ENCODE measurements around the gene SEMA5A. TPM values are rescaled to one million over a fixed set of nuclear protein-coding genes. Genes with fewer than 3 reads are reported as not detected.

The SEMA5A gene
- total and polyA plus RNA-seq, 2 of the 13 experiments (the other 11 are each of a cell fraction or from before 2014, with no cell fraction given): 0.01 TPM; not detected in 1

- TF ChIP-seq FIP1L1 (IDR thresholded peaks at IDR 0.05; ENCODE audit: borderline replicate concordance, insufficient read depth, low read depth, low read length) (no peak), ZNF747 (CRISPR knock-in tag; IDR thresholded peaks at IDR 0.05; ENCODE audit: borderline replicate concordance) (no peak)
Observed at GRCh38 chr5:9332026-9332425, 213.8 kb downstream of the SEMA5A start (continued).

GRCh38 chr5:9331372-9331771 lies 214.5 kb downstream of the SEMA5A start:
- H3K27me3 ChIP-seq (ENCODE audit: control insufficient read depth in 1 of 2, insufficient read depth in 2 of 2, low read length in 2 of 2): no peaks in the 10 kb centered on the region; a peak in 1 of 5 replicates
- H3K36me3 ChIP-seq (replicated peaks in 1 of 2; ENCODE audit: control insufficient read depth in 1 of 2, insufficient read depth in 2 of 2, low read length in 2 of 2): no peaks in the 10 kb centered on the region
- H2AFZ ChIP-seq (ENCODE audit: low read length): no peak overlapping the region
- H3K4me2 ChIP-seq (ENCODE audit: low read depth, low read length): no peak overlapping the region
- H3K79me2 ChIP-seq (ENCODE audit: insufficient read depth, low read length): no peaks in the 10 kb centered on the region
- ATAC-seq (no peak), FAIRE-seq (no peak), DNase-seq (ENCODE audit: low spot score) (no peak)
- peaks cover 6% of the 10 kb centered on the region for H3K9me3 ChIP-seq (ENCODE audit: low read length)
- in situ Hi-C loops (cut with HindIII; ENCODE audit: extremely low pct_ligation_motif_present, low pct_unique_long_range_greater_than_20kb) (no loop called here), intact Hi-C loops (cut with micrococcal nuclease; ENCODE audit: unreplicated experiment) (no loop called here)
- H3K27ac ChIP-seq (ENCODE audit: extremely low read length, insufficient read depth, low read length): no peak overlapping the region
- no TSS peak for BruUV-seq (replicated peaks)
- no peaks in the 10 kb centered on the region for H3K4me1 ChIP-seq (ENCODE audit: insufficient read depth, low read length)
- no peak overlapping the region for H3K4me3 ChIP-seq (replicated peaks in 1 of 3; ENCODE audit: insufficient read depth in 1 of 3, low read depth in 2 of 3, low read length in 3 of 3)
- 37% methylated on average over 1 of the region's 1 CpG for WGBS (ENCODE audit: low lambda C conversion rate)
- H4K20me1 ChIP-seq (ENCODE audit: insufficient read depth, low read length): no peaks in the 10 kb centered on the region
- H3K9ac ChIP-seq (ENCODE audit: insufficient read depth, low read depth, low read length): no peak overlapping the region
- POLR2A ChIA-PET: no interaction called here
- CTCF ChIA-PET (ENCODE audit: low intra/inter-chr PET ratio, low total read pairs): no interaction called here
- no peak for TF ChIP-seq ZNF205 (CRISPR knock-in tag; IDR thresholded peaks at IDR 0.05)
- no peak for TF ChIP-seq CBX2 (IDR thresholded peaks at IDR 0.05; ENCODE audit: low read depth, low read length)
- TF ChIP-seq CBX2 (CRISPR knock-in tag; IDR thresholded peaks at IDR 0.05; ENCODE audit: low read depth): no peak
- TF ChIP-seq GMEB2 (CRISPR knock-in tag; IDR thresholded peaks at IDR 0.05; ENCODE audit: low read depth): no peak
- no peak for TF ChIP-seq ZNF615 (CRISPR knock-in tag; IDR thresholded peaks at IDR 0.05; ENCODE audit: borderline replicate concordance)
- TF ChIP-seq HNF1B (CRISPR knock-in tag; IDR thresholded peaks at IDR 0.05): no peak
- TF ChIP-seq E2F5 (CRISPR knock-in tag; conservative IDR thresholded peaks at IDR 0.05): no peak
- TF ChIP-seq ZNF160 (CRISPR knock-in tag; IDR thresholded peaks at IDR 0.05): no peak
- no peak for TF ChIP-seq ZSCAN20 (CRISPR knock-in tag; IDR thresholded peaks at IDR 0.05; ENCODE audit: borderline replicate concordance)
- no peak for TF ChIP-seq ZNF446 (CRISPR knock-in tag; IDR thresholded peaks at IDR 0.05)
- TF ChIP-seq ZSCAN30 (CRISPR knock-in tag; IDR thresholded peaks at IDR 0.05): no peak
- TF ChIP-seq ZNF432 (CRISPR knock-in tag; IDR thresholded peaks at IDR 0.05; ENCODE audit: borderline replicate concordance): no peak
- no peak for TF ChIP-seq ZNF354B (CRISPR knock-in tag; IDR thresholded peaks at IDR 0.05)
- no peak for TF ChIP-seq SNRNP70 (IDR thresholded peaks at IDR 0.05; ENCODE audit: low read depth, low read length)
- TF ChIP-seq ZSCAN5A (CRISPR knock-in tag; IDR thresholded peaks at IDR 0.05; ENCODE audit: borderline replicate concordance): no peak
- TF ChIP-seq ZBTB43 (CRISPR knock-in tag; conservative IDR thresholded peaks at IDR 0.05): no peak
